Anterior cingulate cortex (tissue), 58 donors: Measurements from ENCODE around the gene LRGUK.

Experiments used
- DNase-seq, 58 donors: peaks; one replicate each; lab custom pipeline; 2025; lab: John Stamatoyannopoulos, UW

The LRGUK gene

DNA sequence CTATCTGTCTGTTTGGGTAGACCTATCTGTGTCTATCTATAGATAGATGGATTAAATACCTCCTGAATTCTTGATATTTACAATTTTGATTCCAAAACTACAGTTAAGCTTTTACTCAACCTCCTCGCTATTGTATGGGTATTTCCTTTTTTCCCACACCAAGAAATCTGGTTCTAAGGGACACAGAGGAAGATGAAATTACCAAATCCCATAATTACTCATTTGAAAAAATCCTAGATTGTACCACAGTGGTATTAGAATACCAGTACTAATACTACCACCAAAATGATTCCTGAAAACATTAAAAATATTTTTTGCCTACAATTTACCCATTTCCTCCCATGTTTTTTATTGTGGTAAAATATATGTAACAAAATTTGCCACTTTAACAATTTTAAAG lies 53.2 kb downstream of the LRGUK start:
- DNase-seq: no peak

- DNase-seq: no peak
Observed at GRCh38 chr7:134182078-134182477, 54.9 kb downstream of the LRGUK start.

DNA sequence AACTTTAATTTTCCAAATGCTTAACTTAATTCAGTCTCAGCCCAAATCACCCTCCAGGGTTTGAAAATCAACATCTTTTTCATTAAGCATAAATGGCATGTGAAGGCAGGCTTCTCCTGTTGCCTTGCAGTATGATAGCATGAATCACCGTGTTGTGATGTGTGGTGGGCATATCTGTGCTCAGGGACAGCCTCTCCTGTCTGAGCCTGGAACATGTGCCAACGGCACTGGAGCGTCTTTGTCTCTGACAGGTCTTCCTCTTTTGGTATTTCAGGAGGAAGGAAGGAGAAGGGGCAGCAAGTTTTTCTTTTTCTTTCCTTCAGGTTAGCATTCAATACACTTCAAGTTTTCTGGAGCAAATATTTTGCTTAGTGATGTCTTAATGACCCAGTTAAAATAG lies 57.6 kb downstream of the LRGUK start:
- no peak for DNase-seq

- DNase-seq: no peak
Observed at GRCh38 chr7:134186027-134186426, 58.9 kb downstream of the LRGUK start.

GRCh38 chr7:134186801-134187200 lies 59.7 kb downstream of the LRGUK start:
- no peak for DNase-seq

DNA sequence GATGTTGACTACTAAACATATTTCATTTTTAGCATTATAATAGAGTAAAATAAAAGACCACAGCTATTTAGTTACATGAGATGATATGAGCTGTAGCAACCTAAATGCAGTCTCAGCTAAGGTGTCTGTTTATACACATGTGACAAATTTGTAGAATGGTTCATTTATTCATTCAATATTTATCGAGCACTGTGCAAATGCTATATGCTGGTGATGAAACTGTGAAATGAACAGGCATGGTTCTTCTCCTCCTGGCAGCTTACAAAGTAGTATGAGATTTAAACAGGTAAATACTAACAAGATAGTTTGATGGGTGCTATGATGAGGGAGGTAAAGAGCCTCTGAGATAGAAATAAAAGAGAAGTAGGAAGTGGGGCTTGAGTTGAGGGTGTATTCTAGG lies 60.8 kb downstream of the LRGUK start:
- no peak for DNase-seq

DNA sequence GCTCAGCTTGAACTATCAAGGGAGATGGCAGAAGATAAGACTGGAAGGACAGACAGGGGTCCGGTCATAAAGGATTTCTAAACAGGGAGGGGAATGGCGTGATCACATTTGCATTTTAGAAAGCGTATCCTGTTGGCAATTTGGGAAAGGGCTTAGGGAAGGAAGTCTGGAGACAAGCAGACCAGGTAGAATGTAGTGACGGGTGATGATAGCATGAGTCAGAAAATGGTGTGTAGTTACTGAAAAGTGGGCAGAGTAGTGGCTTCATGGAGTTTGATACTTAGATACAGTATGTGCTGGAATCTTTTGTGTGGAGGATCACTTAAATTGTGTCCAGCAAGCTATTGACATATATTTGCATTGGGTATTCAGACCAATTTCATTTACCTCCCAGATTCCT lies 61.2 kb downstream of the LRGUK start:
- DNase-seq: no peak

- DNase-seq: no peak
Observed at GRCh38 chr7:134189559-134189958, 62.4 kb downstream of the LRGUK start.

GRCh38 chr7:134191876-134192275 lies 64.7 kb downstream of the LRGUK start:
- no peak for DNase-seq

- no peak for DNase-seq
Observed at GRCh38 chr7:134193240-134193639, 66.1 kb downstream of the LRGUK start.

GRCh38 chr7:134195252-134195651 lies 68.1 kb downstream of the LRGUK start:
- DNase-seq: no peak

DNA sequence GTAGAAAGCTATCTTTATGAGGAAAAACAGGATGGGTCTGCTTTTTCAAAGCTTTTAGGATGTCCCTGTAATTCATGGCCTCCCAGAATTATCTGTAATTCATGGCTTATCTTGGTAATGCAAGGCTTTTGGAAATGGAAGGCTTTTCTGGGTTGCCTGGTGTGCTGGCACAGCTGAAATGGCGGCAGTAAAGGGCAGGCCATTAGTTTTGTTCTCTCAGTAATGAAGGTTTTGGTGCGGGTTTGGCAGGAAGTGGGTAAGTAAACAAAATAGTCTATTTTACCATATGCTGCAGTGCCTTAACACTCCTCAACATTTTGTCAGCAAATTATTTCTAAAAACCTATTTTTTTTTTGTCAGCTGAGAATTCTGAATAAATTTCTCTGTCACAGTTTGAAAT lies 69.3 kb downstream of the LRGUK start:
- DNase-seq: no peak

- no peak for DNase-seq
Observed at GRCh38 chr7:134197345-134197744, 70.2 kb downstream of the LRGUK start.

- DNase-seq: no peak
Observed at GRCh38 chr7:134200970-134201369, 73.8 kb downstream of the LRGUK start.

DNA sequence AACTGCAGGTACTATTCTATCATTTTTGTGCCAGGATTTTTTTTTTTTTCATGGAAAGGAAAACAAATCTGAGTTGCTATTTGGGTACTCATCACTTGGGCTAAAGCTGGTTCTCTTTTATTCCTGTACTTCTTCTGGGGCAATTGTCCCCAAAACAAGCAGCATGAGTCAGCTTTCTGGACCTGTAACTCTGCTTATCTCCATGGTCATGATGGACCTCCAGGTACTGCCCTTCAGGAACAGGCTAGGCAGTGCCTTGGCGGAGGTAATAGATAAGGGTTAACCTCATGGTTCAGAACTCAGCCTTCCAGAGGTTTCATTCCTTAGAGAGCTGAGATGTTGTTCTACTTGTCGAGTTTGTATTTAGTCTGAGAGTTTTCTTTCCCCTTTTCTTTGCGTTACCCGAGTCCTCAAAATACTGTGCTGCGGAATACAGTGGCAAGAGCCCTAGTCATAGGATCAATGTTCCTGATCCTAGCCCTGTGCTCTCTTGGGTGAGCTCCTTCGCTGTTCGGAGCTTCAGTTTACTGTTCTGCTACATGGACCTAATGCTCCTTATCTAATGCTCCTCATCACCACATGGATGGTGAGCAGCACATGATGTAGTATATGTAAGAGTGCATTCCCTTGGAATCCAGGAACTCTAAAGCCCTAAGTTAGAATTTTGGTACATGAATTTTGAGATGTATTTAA lies 74.6 kb downstream of the LRGUK start:
- DNase-seq: no peak

GRCh38 chr7:134203186-134203889 lies 76.2 kb downstream of the LRGUK start:
- no peak for DNase-seq

- DNase-seq: no peak
Observed at GRCh38 chr7:134209322-134210015, 82.3 kb downstream of the LRGUK start.

DNA sequence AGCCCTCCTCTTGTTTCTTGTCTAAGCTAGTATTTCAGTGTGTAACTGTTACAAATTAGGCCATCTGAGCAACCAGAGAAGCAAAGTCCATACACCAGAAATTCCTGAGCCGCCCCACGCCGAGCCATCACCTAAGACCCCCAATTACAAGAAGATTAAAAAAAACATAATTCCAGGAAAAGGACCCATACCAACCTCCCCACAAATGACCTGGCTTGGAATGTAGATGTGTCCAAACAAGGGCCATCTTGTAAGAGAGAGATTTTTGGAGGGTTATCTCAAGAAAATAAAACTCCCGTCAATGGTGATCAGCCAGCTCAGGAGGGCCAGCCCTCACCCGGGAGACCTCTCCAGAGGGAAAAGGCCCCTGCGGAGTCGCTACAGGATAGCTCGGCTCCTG lies 83.1 kb downstream of the LRGUK start:
- no peak for DNase-seq

- no peak for DNase-seq
Observed at GRCh38 chr7:134210976-134211663, 84.0 kb downstream of the LRGUK start.

- no peak for DNase-seq
Observed at GRCh38 chr7:134211817-134212216, 84.7 kb downstream of the LRGUK start.
